K562 (cell line): Measurements from ENCODE around the gene EPGN. TPM values are rescaled to one million over a fixed set of nuclear protein-coding genes. Genes with fewer than 3 reads are reported as not detected.

Experiments
- ATAC-seq: fragments of 200-7000 bp; cut with Tn5 transposase; 3 replicates; pipeline ENCODE4 v1.9.1; 2020; ENCODE audit warnings: moderate library complexity
- BruUV-seq: library from RNA; stranded (reverse); fragments of 400-500 nt; replicated peaks from 2 replicates; lab custom pipeline; 2021; lab: Mats Ljungman, UMichigan
- CTCF ChIA-PET: fragments of 300-600 bp; formaldehyde crosslinking; extraction: SDS; loops from one replicate; lab custom pipeline; 2021; ENCODE audit warnings: low intra/inter-chr PET ratio; lab: Yijun Ruan, JAX
- POLR2A ChIA-PET: fragments of 300-600, 350-650 bp; sonication (Branson Sonifier 250); formaldehyde crosslinking; extraction: SDS; loops from one replicate; lab custom pipeline; 2021; ENCODE audit warnings: antibody characterized with exemption, inconsistent platforms; lab: Yijun Ruan, JAX
- DNase-seq, 4 experiments: peaks; one replicate each; pipeline versions ENCODE4 v3.0.0 to v3.0.0-alpha.2; 2011 to 2018; ENCODE audit warnings: low spot score in 3 of 4, mixed read lengths in 3 of 4; ENCODE audit errors: extremely low read depth in 1 of 4
- FAIRE-seq: peaks from 2 replicates; lab custom pipeline; 2011; peaks lifted over from hg19 to GRCh38; lab: Jason Lieb, UNC
- H2AFZ ChIP-seq: 2 replicates; pipeline ENCODE4 v1.6.0; 2011; ENCODE audit warnings: low read depth, low read length, control low read depth, inconsistent platforms
- H3K27ac ChIP-seq: fragments of 200-600 bp; 3 replicates; pipeline ENCODE4 v1.8.0; 2011; ENCODE audit warnings: low read depth, mild to moderate bottlenecking, control low read depth, inconsistent platforms, low read length, moderate library complexity, mixed read lengths; ENCODE audit errors: extremely low read depth
- H3K27me3 ChIP-seq, 2 experiments: fragments of 300-600 bp in 1 of 2; 2 replicates in 1 of 2; 3 replicates in 1 of 2; pipeline versions ENCODE4 v1.6.0 to v1.8.0; 2011; ENCODE audit warnings: inconsistent platforms in 2 of 2, low read length in 2 of 2, mild to moderate bottlenecking in 1 of 2, mixed read lengths in 1 of 2, moderate library complexity in 1 of 2; ENCODE audit not compliant: control insufficient read depth in 2 of 2, insufficient read depth in 2 of 2
- H3K36me3 ChIP-seq: fragments of 300-600 bp; 3 replicates; pipeline ENCODE4 v1.8.0; 2011; ENCODE audit warnings: mild to moderate bottlenecking, low read length, inconsistent platforms; ENCODE audit not compliant: control insufficient read depth, insufficient read depth
- H3K4me1 ChIP-seq, 2 experiments: fragments of 200-600 bp in 1 of 2; replicated peaks in 1 of 2; 2 replicates in 1 of 2; 3 replicates in 1 of 2; pipeline versions ENCODE4 v1.5.1 to v1.8.0; 2011; ENCODE audit warnings: inconsistent platforms in 2 of 2, low read length in 2 of 2, mild to moderate bottlenecking in 1 of 2, mixed read lengths in 1 of 2, moderate library complexity in 1 of 2; ENCODE audit not compliant: control insufficient read depth in 2 of 2, insufficient read depth in 2 of 2
- H3K4me2 ChIP-seq: 2 replicates; pipeline ENCODE4 v1.6.1; 2011; ENCODE audit warnings: low read length, control low read depth, inconsistent platforms, mixed read lengths; ENCODE audit not compliant: insufficient read depth
- H3K4me3 ChIP-seq: fragments of 200-600 bp; sonication (generic), shearing (Covaris generic); 2 replicates; pipeline ENCODE4 v1.5.1; 2016; ENCODE audit warnings: control low read depth, inconsistent platforms
- H3K79me2 ChIP-seq: fragments of 200-600 bp; 3 replicates; pipeline ENCODE4 v1.8.0; 2011; ENCODE audit warnings: low read length, inconsistent platforms; ENCODE audit not compliant: control insufficient read depth, insufficient read depth
- H3K9ac ChIP-seq, 2 experiments: 2 replicates each; pipeline versions ENCODE4 v1.6.0 to v1.6.1; 2011; ENCODE audit warnings: low read depth in 2 of 2, low read length in 2 of 2, control low read depth in 1 of 2, inconsistent platforms in 1 of 2, mild to moderate bottlenecking in 1 of 2, mixed read lengths in 1 of 2; ENCODE audit not compliant: insufficient read depth in 1 of 2
- H3K9me1 ChIP-seq: one replicate; pipeline ENCODE4 v1.6.0; 2011; ENCODE audit warnings: inconsistent platforms, mild to moderate bottlenecking, low read length, moderate library complexity; ENCODE audit not compliant: control insufficient read depth, insufficient read depth
- H3K9me3 ChIP-seq: replicated peaks from 2 replicates; pipeline ENCODE4 v1.5.1; 2011; ENCODE audit warnings: low read depth, low read length, inconsistent platforms; ENCODE audit not compliant: control insufficient read depth, insufficient read depth
- H4K20me1 ChIP-seq: replicated peaks from 2 replicates; pipeline ENCODE4 v1.6.1; 2011; ENCODE audit warnings: low read length, inconsistent platforms, mixed read lengths; ENCODE audit not compliant: control insufficient read depth, insufficient read depth
- ATF3 ChIP-seq, 2 experiments: fragments of 450-650 bp in 1 of 2; sonication (generic) in 1 of 2; formaldehyde crosslinking in 1 of 2; IDR thresholded peaks in 1 of 2; conservative IDR thresholded peaks in 1 of 2; 2 replicates each; pipeline versions ENCODE4 v1.6.1 to v1.8.1; 2016 to 2023; ENCODE audit warnings: mild to moderate bottlenecking in 2 of 2, moderate library complexity in 2 of 2, inconsistent platforms in 1 of 2, missing genetic modification reagents in 1 of 2
- C11orf30 ChIP-seq: fragments of 450-650 bp; IDR thresholded peaks from 2 replicates; pipeline ENCODE4 v1.6.1; 2016; ENCODE audit warnings: low read depth, mild to moderate bottlenecking
- FOXP1 ChIP-seq: sonication (generic); formaldehyde crosslinking; IDR thresholded peaks from 2 replicates; pipeline ENCODE4 v1.8.0; 2022; ENCODE audit warnings: mild to moderate bottlenecking, missing genetic modification reagents
- HDGF ChIP-seq: fragments of 450-650 bp; IDR thresholded peaks from 2 replicates; pipeline ENCODE4 v1.6.1; 2016
- MAFG ChIP-seq: fragments of 450-650 bp; conservative IDR thresholded peaks from 2 replicates; pipeline ENCODE4 v1.6.1; 2016; ENCODE audit warnings: missing genetic modification characterization, missing compliant biosample characterization
- MCM7 ChIP-seq, 2 experiments: fragments of 450-650 bp; IDR thresholded peaks; 2 replicates each; pipeline ENCODE4 v1.6.1; 2016 to 2018
- NEUROD1 ChIP-seq: fragments of 150-350 bp; IDR thresholded peaks from 2 replicates; pipeline ENCODE4 v1.6.1; 2014; ENCODE audit warnings: borderline replicate concordance, low read length, low read depth; ENCODE audit not compliant: partially characterized antibody
- PTRF ChIP-seq: fragments of 450-650 bp; IDR thresholded peaks from 2 replicates; pipeline ENCODE4 v1.6.1; 2016; ENCODE audit warnings: mild to moderate bottlenecking, missing genetic modification characterization, missing compliant biosample characterization
- ZNF3 ChIP-seq: fragments of 250-450 bp; sonication (Bioruptor Pico); IDR thresholded peaks from 2 replicates; pipeline ENCODE4 v1.5.0; 2021; ENCODE audit warnings: mild to moderate bottlenecking, moderate library complexity
- ZNF316 ChIP-seq: fragments of 450-650 bp; IDR thresholded peaks from 2 replicates; pipeline ENCODE4 v1.6.1; 2016
- ZNF561 ChIP-seq: fragments of 450-650 bp; formaldehyde crosslinking; conservative IDR thresholded peaks from 2 replicates; pipeline ENCODE4 v1.4.0; 2020; ENCODE audit warnings: mild to moderate bottlenecking, moderate library complexity
- ZNF778 ChIP-seq: fragments of 450-650 bp; formaldehyde crosslinking; IDR thresholded peaks from 2 replicates; pipeline ENCODE4 v1.4.0; 2020; ENCODE audit warnings: mild to moderate bottlenecking, moderate library complexity
- WGBS: fragments of 100-300 bp; shearing (Covaris generic); methylation state at CpG from one replicate; pipeline ENCODE4 v1.1.6; 2016; ENCODE audit warnings: low coverage, mixed read lengths; ENCODE audit not compliant: insufficient coverage; ENCODE audit errors: missing lambda C conversion rate; 5-methylcytosine and 5-hydroxymethylcytosine counted together
- in situ Hi-C: fragments of 300-500 bp; cut with MboI; formaldehyde crosslinking; loops from 4 replicates; pipeline ENCODE4 v1.15.0; 2018; ENCODE audit warnings: inconsistent platforms, mixed read lengths
- intact Hi-C: fragments of 100-400 bp; cut with micrococcal nuclease; formaldehyde crosslinking; loops from 2 replicates; pipeline ENCODE4 v1.14.2; 2022
- polyA plus RNA-seq, 8 experiments: library from polyadenylated mRNA; depleted of rRNA in 4 of 8; stranded (reverse) in 5 of 8; unstranded in 3 of 8; fragments of >200 nt; fragmentation: Nextera tagmentation in 2 of 8; fragmentation: Illumina TruSeq in 1 of 8; extraction: Ambion mirVana in 2 of 8; extraction: Trizol in 1 of 8; gene quantifications; 2 replicates each; pipeline versions ENCODE4 v1.2.1 to v1.2.3, GENCODE V29; 2011 to 2014; ENCODE audit warnings: inconsistent platforms in 1 of 8, missing spikeins in 1 of 8
- total RNA-seq, 7 experiments: library from RNA; depleted of rRNA in 6 of 7; stranded (reverse); fragments of >200 nt in 6 of 7; fragmentation: Illumina TruSeq in 2 of 7; extraction: Trizol in 2 of 7; gene quantifications; 2 replicates each; pipeline versions ENCODE4 v1.2.1 to v1.2.3, GENCODE V29; 2011 to 2021; ENCODE audit warnings: low replicate concordance in 1 of 7

EPGN gene
- total and polyA plus RNA-seq, 9 of the 15 experiments (the other 6 are each of a cell fraction or from before 2014, with no cell fraction given) = 0.10 to 0.56 TPM; not detected in 7

GRCh38 chr4:74297539-74297938 lies 10.7 kb upstream of the EPGN start:
- Histone ChIP-seq H3K36me3 (peaks cover 37% of the 10 kb centered on the region; the same call in 2 of the 3 replicates), H3K79me2 (peaks cover 95% of the 10 kb centered on the region), H3K9ac (no peak overlapping the region), H3K27ac (no peak overlapping the region), H4K20me1 (no peaks in the 10 kb centered on the region), H2AFZ (no peak overlapping the region), H3K9me1 (no peaks in the 10 kb centered on the region), H3K27me3 (no peaks in the 10 kb centered on the region), H3K4me3 (no peak overlapping the region), H3K4me2 (no peak overlapping the region), H3K4me1 (no peaks in the 10 kb centered on the region)
- CTCF ChIA-PET = no interaction called here
- intact Hi-C loops = no loop called here
- no TSS peak for BruUV-seq
- 76% methylated on average over 1 of the region's 1 CpG for WGBS
- in situ Hi-C loops = no loop called here
- FAIRE-seq = no peak
- ATAC-seq = no peak
- no peak for DNase-seq
- POLR2A ChIA-PET = interaction anchor here (1.2 to 1.3 kb wide), 2 partner anchors 10 to 69 kb away, joined by 3 to 5 read pairs; partner anchors contain the start of gene EPGN
- no peak for TF ChIP-seq ZNF778 (CRISPR knock-in tag)
- no peak for TF ChIP-seq PTRF (tag)
- TF ChIP-seq, all 486 proteins: peak for 0
- no peaks in the 10 kb centered on the region for H3K9me3 ChIP-seq

DNA sequence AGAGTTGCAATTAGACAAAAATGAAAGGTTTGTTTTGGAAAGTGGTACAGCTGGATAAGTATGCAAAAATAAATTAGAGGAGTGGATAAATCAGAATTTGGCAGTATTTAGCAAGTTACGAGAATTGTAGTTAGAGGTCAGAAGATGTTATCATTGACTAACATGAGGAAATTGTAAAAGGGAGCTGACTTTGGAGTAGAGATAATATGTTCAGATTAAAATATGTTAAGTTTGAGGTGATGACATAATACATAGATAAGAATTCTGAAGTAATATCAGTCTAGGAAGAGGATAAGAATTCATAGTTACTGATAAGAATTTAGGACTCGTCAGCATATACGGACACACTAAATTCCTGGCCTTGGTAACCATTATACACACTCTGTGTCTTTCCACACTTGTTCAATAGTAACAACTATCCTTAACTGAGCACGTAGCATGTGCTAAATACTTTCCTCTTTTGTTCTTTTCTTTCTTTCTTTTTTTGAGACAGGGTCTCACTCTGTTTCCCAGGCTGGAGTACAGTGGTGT lies 4.1 kb upstream of the EPGN start:
- in situ Hi-C loops (no loop called here), intact Hi-C loops (no loop called here)
- H3K27me3 ChIP-seq = no peaks in the 10 kb centered on the region
- 63% methylated on average over 4 of the region's 4 CpGs for WGBS
- no peak overlapping the region for H3K9ac ChIP-seq
- H3K36me3 ChIP-seq = peaks cover 20% of the 10 kb centered on the region; the same call in 1 of the 3 replicates
- DNase-seq (no peak), ATAC-seq (no peak), FAIRE-seq (no peak)
- TF ChIP-seq NEUROD1 = no peak
- no peak for TF ChIP-seq ZNF561 (CRISPR knock-in tag)
- no peak for TF ChIP-seq HDGF
- peak; percentile 77 for TF ChIP-seq ZNF316
- TF ChIP-seq FOXP1 (CRISPR knock-in tag) = no peak
- peak; percentile 36; the same call in 1 of the 2 replicates for TF ChIP-seq MAFG (tag)
- peak; percentile 41; the same call in 1 of the 2 replicates for TF ChIP-seq ATF3 (IDR thresholded peaks at IDR 0.05)
- no peak for TF ChIP-seq ATF3 (CRISPR knock-in tag; conservative IDR thresholded peaks at IDR 0.05)
- TF ChIP-seq C11orf30 = peak; percentile 65
- TF ChIP-seq ZNF778 (CRISPR knock-in tag) = no peak
- TF ChIP-seq ZNF3 (CRISPR knock-in tag) = no peak
- TF ChIP-seq MCM7 (IDR thresholded peaks at IDR 0.05) = no peak
- no peak overlapping the region for H3K4me3 ChIP-seq
- H3K4me1 ChIP-seq = no peaks in the 10 kb centered on the region
- H4K20me1 ChIP-seq = no peaks in the 10 kb centered on the region
- no peaks in the 10 kb centered on the region for H3K9me1 ChIP-seq
- no TSS peak for BruUV-seq
- H3K79me2 ChIP-seq = peaks cover 95% of the 10 kb centered on the region
- ChIA-PET POLR2A (no interaction called here), CTCF (no interaction called here)
- H3K27ac ChIP-seq = no peak overlapping the region
- H2AFZ ChIP-seq = no peak overlapping the region
- no peaks in the 10 kb centered on the region for H3K9me3 ChIP-seq
- H3K4me2 ChIP-seq = no peak overlapping the region
